MCF 10A (cell line): ENCODE results near the gene PTGR3. TPM values are rescaled to one million over a fixed set of nuclear protein-coding genes. Genes with fewer than 3 reads are reported as not detected.

ENCODE experiments used
- BruUV-seq: library from RNA; stranded (reverse); fragments of 400-500 nt; replicated peaks from 2 replicates; lab custom pipeline; 2021; lab: Mats Ljungman, UMichigan
- CTCF ChIA-PET: fragments of 300-600 bp; sonication (Branson Sonifier 250); formaldehyde crosslinking; extraction: SDS; loops from one replicate; lab custom pipeline; 2021; ENCODE audit warnings: antibody characterized with exemption, inconsistent platforms; lab: Yijun Ruan, JAX
- POLR2A ChIA-PET: fragments of 300-600, 350-650 bp; sonication (Branson Sonifier 250); formaldehyde crosslinking; extraction: SDS; loops from one replicate; lab custom pipeline; 2020; ENCODE audit warnings: antibody characterized with exemption, inconsistent platforms; lab: Yijun Ruan, JAX
- DNase-seq: peaks from one replicate; pipeline ENCODE4 v3.0.0-alpha.2; 2018; ENCODE audit not compliant: unreplicated experiment
- H3K27ac Mint-ChIP-seq: one replicate; pipeline ENCODE4 v1.8.0; 2022; ENCODE audit warnings: mild to moderate bottlenecking, low read depth, mixed read lengths; ENCODE audit not compliant: unreplicated experiment
- H3K27me3 Mint-ChIP-seq: one replicate; pipeline ENCODE4 v1.8.0; 2022; ENCODE audit warnings: mixed read lengths; ENCODE audit not compliant: insufficient read depth, unreplicated experiment
- H3K36me3 Mint-ChIP-seq: one replicate; pipeline ENCODE4 v1.8.0; 2022; ENCODE audit warnings: mild to moderate bottlenecking, moderate library complexity, mixed read lengths; ENCODE audit not compliant: insufficient read depth, unreplicated experiment
- H3K4me1 Mint-ChIP-seq: one replicate; pipeline ENCODE4 v1.8.0; 2022; ENCODE audit warnings: mixed read lengths; ENCODE audit not compliant: insufficient read depth, unreplicated experiment
- H3K4me3 Mint-ChIP-seq: one replicate; pipeline ENCODE4 v1.8.0; 2022; ENCODE audit warnings: mild to moderate bottlenecking, moderate library complexity, mixed read lengths; ENCODE audit not compliant: unreplicated experiment
- H3K9me3 Mint-ChIP-seq: one replicate; pipeline ENCODE4 v1.8.0; 2022; ENCODE audit warnings: mixed read lengths; ENCODE audit not compliant: unreplicated experiment
- CTCF ChIP-seq: fragments of 200-600 bp; IDR thresholded peaks from one replicate; pipeline ENCODE4 v1.8.0; 2022; ENCODE audit warnings: antibody characterized with exemption, mild to moderate bottlenecking; ENCODE audit not compliant: unreplicated experiment
- intact Hi-C: fragments of 100-400 bp; cut with micrococcal nuclease; formaldehyde crosslinking; loops from 2 replicates; pipeline ENCODE4 v1.14.1; 2022
- total RNA-seq: library from RNA; stranded (reverse); gene quantifications from 2 replicates; pipeline ENCODE4 v1.2.3, GENCODE V29; 2022

PTGR3 gene
- total RNA-seq, 1 experiment from 2014 or later, result 20.6 TPM

GRCh38 chr18:75168619-75169018 lies 40.3 kb downstream of the PTGR3 start:
- no TSS peak for BruUV-seq
- H3K9me3 Mint-ChIP-seq, result no peaks in the 10 kb centered on the region
- CTCF ChIA-PET, result no interaction called here

GRCh38 chr18:75167759-75168618 lies 41.0 kb downstream of the PTGR3 start:
- no peak for TF ChIP-seq CTCF
- H3K4me3 Mint-ChIP-seq, result no peak overlapping the region
- no peak for DNase-seq
- peaks cover 10% of the 10 kb centered on the region for H3K27me3 Mint-ChIP-seq
- H3K4me1 Mint-ChIP-seq, result no peaks in the 10 kb centered on the region
- intact Hi-C loops, result no loop called here
- no peak overlapping the region for H3K27ac Mint-ChIP-seq
- no peaks in the 10 kb centered on the region for H3K36me3 Mint-ChIP-seq
- ChIA-PET POLR2A (no interaction called here), CTCF (interaction anchor here (0.6 kb wide), 1 partner anchor 128 kb away, joined by 4 read pairs; no protein-coding TSS in a partner anchor)
- BruUV-seq, result no TSS peak
- H3K9me3 Mint-ChIP-seq, result no peaks in the 10 kb centered on the region

More at GRCh38 chr18:75168619-75169018, 40.3 kb downstream of the PTGR3 start:
- intact Hi-C loops, result no loop called here
- Mint-ChIP-seq H3K27me3 (peaks cover 10% of the 10 kb centered on the region), H3K4me3 (no peak overlapping the region), H3K4me1 (no peaks in the 10 kb centered on the region), H3K27ac (no peak overlapping the region), H3K36me3 (no peaks in the 10 kb centered on the region)
- POLR2A ChIA-PET, result no interaction called here
- no peak for TF ChIP-seq CTCF
- no peak for DNase-seq

- no peaks in the 10 kb centered on the region for H3K36me3 Mint-ChIP-seq
- H3K9me3 Mint-ChIP-seq, result no peaks in the 10 kb centered on the region
- H3K4me3 Mint-ChIP-seq, result no peak overlapping the region
- ChIA-PET POLR2A (no interaction called here), CTCF (interaction anchor here (0.6 kb wide), 1 partner anchor 128 kb away, joined by 4 read pairs; no protein-coding TSS in a partner anchor)
- DNase-seq, result no peak
- no peak overlapping the region for H3K27ac Mint-ChIP-seq
- H3K4me1 Mint-ChIP-seq, result no peaks in the 10 kb centered on the region
- no TSS peak for BruUV-seq
- no peak for TF ChIP-seq CTCF
- intact Hi-C loops, result no loop called here
- H3K27me3 Mint-ChIP-seq, result peaks cover 5% of the 10 kb centered on the region
Measured at GRCh38 chr18:75167137-75167536, 41.8 kb downstream of the PTGR3 start.

GRCh38 chr18:75165926-75166325 lies 43.0 kb downstream of the PTGR3 start:
- Mint-ChIP-seq H3K4me1 (no peaks in the 10 kb centered on the region), H3K27me3 (no peaks in the 10 kb centered on the region), H3K9me3 (no peaks in the 10 kb centered on the region), H3K4me3 (no peak overlapping the region), H3K36me3 (no peaks in the 10 kb centered on the region), H3K27ac (no peak overlapping the region)
- POLR2A ChIA-PET, result no interaction called here
- TF ChIP-seq CTCF, result no peak
- DNase-seq, result no peak
- CTCF ChIA-PET, result interaction anchor here (0.6 kb wide), 1 partner anchor 122 kb away, joined by 3 read pairs; no protein-coding TSS in a partner anchor
- BruUV-seq, result no TSS peak
- intact Hi-C loops, result no loop called here
